GM21423 (cell line): ENCODE measurements around the gene PAX2.

Experiments
- ATAC-seq: cut with Tn5 transposase; IDR thresholded peaks from one replicate; pipeline ENCODE4 v1.9.1; 2021; ENCODE audit warnings: mild to moderate bottlenecking, moderate library complexity; ENCODE audit not compliant: unreplicated experiment

The PAX2 gene

GRCh38 chr10:100782461-100783244 is 37.3 kb downstream of the PAX2 start:
- ATAC-seq: no peak

- ATAC-seq: no peak
Measured at GRCh38 chr10:100784126-100784525, 38.7 kb downstream of the PAX2 start.

GRCh38 chr10:100786591-100786990 is 41.2 kb downstream of the PAX2 start:
- ATAC-seq: no peak

- ATAC-seq: no peak
Measured at GRCh38 chr10:100788002-100788903, 42.9 kb downstream of the PAX2 start.

- ATAC-seq: no peak
Measured at GRCh38 chr10:100790761-100791208, 45.4 kb downstream of the PAX2 start.

GRCh38 chr10:100791369-100792058 is 46.1 kb downstream of the PAX2 start:
- no peak for ATAC-seq

- ATAC-seq: no peak
Measured at GRCh38 chr10:100792574-100792973, 47.2 kb downstream of the PAX2 start.

- ATAC-seq: no peak
Measured at GRCh38 chr10:100793055-100793454, 47.7 kb downstream of the PAX2 start.

GRCh38 chr10:100799881-100800280 is 54.5 kb downstream of the PAX2 start:
- ATAC-seq: no peak

- no peak for ATAC-seq
Measured at GRCh38 chr10:100800931-100801330, 55.5 kb downstream of the PAX2 start.

- ATAC-seq: no peak
Measured at GRCh38 chr10:100802196-100802595, 56.8 kb downstream of the PAX2 start.

GRCh38 chr10:100802607-100803006 is 57.2 kb downstream of the PAX2 start:
- no peak for ATAC-seq

- ATAC-seq: no peak
Measured at GRCh38 chr10:100803492-100803891, 58.1 kb downstream of the PAX2 start.

- no peak for ATAC-seq
Measured at GRCh38 chr10:100803908-100804307, 58.5 kb downstream of the PAX2 start.

GRCh38 chr10:100805543-100806355 is 60.4 kb downstream of the PAX2 start:
- no peak for ATAC-seq

GRCh38 chr10:100806356-100806645 is 60.9 kb downstream of the PAX2 start:
- no peak for ATAC-seq

GRCh38 chr10:100807241-100807951 is 62.0 kb downstream of the PAX2 start:
- no peak for ATAC-seq

GRCh38 chr10:100808876-100809275 is 63.5 kb downstream of the PAX2 start:
- ATAC-seq: no peak

- ATAC-seq: no peak
Measured at GRCh38 chr10:100810091-100810834, 64.9 kb downstream of the PAX2 start.

- ATAC-seq: no peak
Measured at GRCh38 chr10:100810835-100811116, 65.4 kb downstream of the PAX2 start.
